SU-DHL-6 (cell line): ENCODE measurements around the gene NFYC.

Source experiments
- H2AFZ ChIP-seq: fragments of 200-600 bp; sonication (generic); 2 replicates; pipeline ENCODE4 v1.6.1; 2014; ENCODE audit warnings: low read depth, mild to moderate bottlenecking, moderate library complexity, mixed read lengths, antibody characterized with exemption, low read length; ENCODE audit not compliant: severe bottlenecking
- H3F3A ChIP-seq: fragments of 200-600 bp; shearing (Covaris generic); 2 replicates; pipeline ENCODE4 v1.6.0; 2016; ENCODE audit warnings: antibody characterized with exemption, mild to moderate bottlenecking; ENCODE audit not compliant: insufficient read depth
- H3K27ac ChIP-seq: fragments of 200-600 bp; sonication (generic); 2 replicates; pipeline ENCODE4 v1.5.1; 2016; ENCODE audit warnings: low read depth, mild to moderate bottlenecking, low read length, moderate library complexity, mixed read lengths
- H3K27me3 ChIP-seq: fragments of 200-600 bp; sonication (generic), shearing (Covaris generic); 2 replicates; pipeline ENCODE4 v1.6.0; 2014; ENCODE audit warnings: mild to moderate bottlenecking, low read length
- H3K36me3 ChIP-seq: fragments of 200-600 bp; sonication (generic); 2 replicates; pipeline ENCODE4 v1.6.1; 2014; ENCODE audit warnings: mild to moderate bottlenecking, low read length, mixed read lengths
- H3K4me2 ChIP-seq: fragments of 300-600, 200-600 bp; shearing (Covaris generic), sonication (generic); 2 replicates; pipeline ENCODE4 v1.6.0; 2014; ENCODE audit warnings: low read length, low read depth, mild to moderate bottlenecking; ENCODE audit not compliant: poor library complexity, severe bottlenecking
- H3K4me3 ChIP-seq: fragments of 200-600 bp; sonication (generic); 2 replicates; pipeline ENCODE4 v1.5.1; 2014; ENCODE audit warnings: antibody characterized with exemption, low read length, mild to moderate bottlenecking, mixed read lengths; ENCODE audit not compliant: insufficient read depth, poor library complexity, severe bottlenecking
- H3K79me2 ChIP-seq: fragments of 200-600 bp; sonication (generic); 2 replicates; pipeline ENCODE4 v1.6.1; 2014; ENCODE audit warnings: mild to moderate bottlenecking, low read length, moderate library complexity; ENCODE audit not compliant: insufficient read depth
- H3K9ac ChIP-seq: fragments of 200-600 bp; sonication (generic); 2 replicates; pipeline ENCODE4 v1.7.0; 2014; ENCODE audit warnings: mild to moderate bottlenecking, low read length
- H3K9me2 ChIP-seq: fragments of 200-600 bp; sonication (generic); replicated peaks from 2 replicates; pipeline ENCODE4 v1.6.1; 2014; ENCODE audit warnings: low read length; ENCODE audit not compliant: insufficient read depth
- H3K9me3 ChIP-seq: fragments of 200-600 bp; sonication (generic); 2 replicates; pipeline ENCODE4 v1.6.1; 2014; ENCODE audit warnings: low read length, mixed read lengths; ENCODE audit not compliant: insufficient read depth
- H4K20me1 ChIP-seq: fragments of 200-600 bp; sonication (generic); 2 replicates; pipeline ENCODE4 v1.6.1; 2014; ENCODE audit warnings: low read depth, mild to moderate bottlenecking, antibody characterized with exemption, low read length, moderate library complexity, mixed read lengths
- CTCF ChIP-seq: fragments of 200-600 bp; sonication (generic); IDR thresholded peaks from one replicate; pipeline ENCODE4 v1.5.1; 2017; ENCODE audit warnings: antibody characterized with exemption, mild to moderate bottlenecking, low read length, moderate library complexity; ENCODE audit not compliant: insufficient read depth, poor library complexity, severe bottlenecking
- EZH2phosphoT487 ChIP-seq: fragments of 200-600 bp; sonication (generic), shearing (Covaris generic); conservative IDR thresholded peaks from 2 replicates; pipeline ENCODE4 v1.6.1; 2018; ENCODE audit warnings: mild to moderate bottlenecking, antibody characterized with exemption, low read length, moderate library complexity, mixed read lengths

NFYC gene

GRCh38 chr1:40786171-40786994, 94.9 kb downstream of the NFYC start:
- H3K9me3 ChIP-seq: no peaks in the 10 kb centered on the region
- H2AFZ ChIP-seq: no peak overlapping the region
- H3K36me3 ChIP-seq: no peaks in the 10 kb centered on the region
- no peak overlapping the region for H3K9ac ChIP-seq
- no peak overlapping the region for H3K4me3 ChIP-seq
- H3K4me2 ChIP-seq: no peak overlapping the region
- TF ChIP-seq CTCF: no peak
- no peak for TF ChIP-seq EZH2phosphoT487
- H4K20me1 ChIP-seq: no peaks in the 10 kb centered on the region
- no peaks in the 10 kb centered on the region for H3K27me3 ChIP-seq
- H3K9me2 ChIP-seq: no peaks in the 10 kb centered on the region
- H3K79me2 ChIP-seq: no peaks in the 10 kb centered on the region
- H3K27ac ChIP-seq: no peak overlapping the region
- no peaks in the 10 kb centered on the region for H3F3A ChIP-seq

- H3K9me2 ChIP-seq: no peaks in the 10 kb centered on the region
- no peaks in the 10 kb centered on the region for H3K9me3 ChIP-seq
- no peak overlapping the region for H2AFZ ChIP-seq
- no peaks in the 10 kb centered on the region for H3K79me2 ChIP-seq
- H4K20me1 ChIP-seq: no peaks in the 10 kb centered on the region
- no peak overlapping the region for H3K27ac ChIP-seq
- no peak for TF ChIP-seq CTCF
- TF ChIP-seq EZH2phosphoT487: no peak
- no peak overlapping the region for H3K4me3 ChIP-seq
- H3K27me3 ChIP-seq: no peaks in the 10 kb centered on the region
- no peak overlapping the region for H3K9ac ChIP-seq
- H3F3A ChIP-seq: no peaks in the 10 kb centered on the region
- H3K4me2 ChIP-seq: no peak overlapping the region
- H3K36me3 ChIP-seq: no peaks in the 10 kb centered on the region
Observed at GRCh38 chr1:40786995-40787705, 95.6 kb downstream of the NFYC start.

- no peak for TF ChIP-seq EZH2phosphoT487
- TF ChIP-seq CTCF: no peak
- Histone ChIP-seq H3K9me3 (no peaks in the 10 kb centered on the region), H3K27ac (no peak overlapping the region), H2AFZ (no peak overlapping the region), H3K9ac (no peak overlapping the region), H3K4me2 (no peak overlapping the region), H3K27me3 (no peaks in the 10 kb centered on the region), H3K36me3 (no peaks in the 10 kb centered on the region), H3K4me3 (no peak overlapping the region), H3K9me2 (no peaks in the 10 kb centered on the region), H3K79me2 (no peaks in the 10 kb centered on the region), H3F3A (no peaks in the 10 kb centered on the region), H4K20me1 (no peaks in the 10 kb centered on the region)
Observed at GRCh38 chr1:40787737-40788560, 96.4 kb downstream of the NFYC start.
